Activated effector memory CD4-positive, alpha-beta T cell treated with Interleukin-2 at 50 U/mL for 16 hours (primary cell): ENCODE data around the gene CEACAM20.
"Not testable (repeated sequence)": the region's sequence is repeated elsewhere in the genome, so short reads cannot be mapped to it uniquely, and the experiment has no call there.

Source experiments
- DNase-seq: peaks from one replicate; pipeline ENCODE4 v3.0.0-alpha.2; 2020

CEACAM20 gene

DNA sequence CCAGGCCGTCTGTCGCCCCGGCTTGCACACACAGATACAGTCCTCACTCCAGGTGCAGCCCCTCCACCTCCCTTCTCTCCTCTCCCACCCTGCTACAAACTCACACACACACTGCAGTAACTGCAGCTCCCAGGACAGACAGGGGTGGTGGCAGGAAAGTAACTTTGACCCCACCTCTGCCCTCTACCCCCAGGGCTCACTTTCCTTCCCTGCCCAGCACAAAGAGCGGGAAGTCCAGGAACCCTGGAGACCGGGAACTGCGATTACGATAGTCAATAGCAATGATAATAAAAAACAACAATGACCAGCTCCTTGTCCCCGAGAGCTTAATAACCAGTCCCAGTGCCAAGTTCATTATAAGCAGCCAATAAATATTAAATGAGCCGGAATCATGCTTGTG, at the start of gene CEACAM20:
Gene CEACAM20 (minus strand): TSS at position 140 of the 400 bp plus-strand sequence. CDS start 166 bp downstream, outside the sequence.
- DNase-seq, result no peak

DNA sequence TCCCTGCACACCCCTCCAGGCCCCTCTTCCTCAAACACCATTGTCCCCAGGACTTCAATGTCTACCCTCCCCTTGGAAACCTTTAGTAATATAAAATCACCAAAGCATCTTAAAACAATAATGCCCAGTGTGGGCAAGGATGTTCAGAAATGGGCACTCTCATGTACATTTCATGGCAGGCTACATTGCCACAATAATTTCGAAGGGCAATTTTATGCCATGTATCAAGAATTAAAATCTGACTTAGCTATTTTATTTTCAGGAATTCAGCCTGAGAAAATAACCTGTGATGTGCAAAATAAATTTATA, 48.0 kb upstream of the CEACAM20 start:
- no peak for DNase-seq

DNA sequence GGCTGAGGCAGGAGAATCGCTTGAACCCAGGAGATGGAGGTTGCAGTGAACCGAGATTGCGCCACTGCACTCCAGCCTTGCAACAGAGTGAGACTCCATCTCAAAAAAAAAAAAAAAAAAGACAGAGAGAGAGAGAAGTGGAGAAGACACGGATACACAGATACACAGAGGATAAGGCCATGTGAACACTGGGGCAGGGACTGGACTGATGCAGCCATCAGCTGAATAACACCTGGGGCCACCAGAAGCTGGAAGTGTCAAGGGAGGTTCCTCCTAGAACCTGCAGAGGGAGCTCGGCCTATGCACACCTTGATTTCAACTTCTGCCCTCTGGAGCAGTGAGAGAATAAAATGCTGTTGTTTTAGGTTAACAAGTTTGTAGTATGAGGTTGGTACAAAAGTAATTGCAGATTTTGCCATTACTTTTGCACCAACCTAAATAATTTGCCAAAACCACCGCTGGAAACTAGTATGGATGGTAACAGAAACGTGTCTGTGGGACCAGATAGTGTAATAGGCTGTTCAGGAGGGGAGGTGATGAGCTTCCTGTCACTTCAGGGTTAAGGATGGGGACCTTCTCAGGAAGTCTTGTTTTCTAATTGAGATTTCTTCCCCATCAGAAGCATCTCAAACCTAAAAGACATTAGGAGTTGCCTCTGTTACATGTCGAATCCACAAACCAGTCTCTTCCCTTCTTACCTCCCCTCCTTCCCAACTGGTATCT, 47.5 kb upstream of the CEACAM20 start:
- DNase-seq, result no peak

DNA sequence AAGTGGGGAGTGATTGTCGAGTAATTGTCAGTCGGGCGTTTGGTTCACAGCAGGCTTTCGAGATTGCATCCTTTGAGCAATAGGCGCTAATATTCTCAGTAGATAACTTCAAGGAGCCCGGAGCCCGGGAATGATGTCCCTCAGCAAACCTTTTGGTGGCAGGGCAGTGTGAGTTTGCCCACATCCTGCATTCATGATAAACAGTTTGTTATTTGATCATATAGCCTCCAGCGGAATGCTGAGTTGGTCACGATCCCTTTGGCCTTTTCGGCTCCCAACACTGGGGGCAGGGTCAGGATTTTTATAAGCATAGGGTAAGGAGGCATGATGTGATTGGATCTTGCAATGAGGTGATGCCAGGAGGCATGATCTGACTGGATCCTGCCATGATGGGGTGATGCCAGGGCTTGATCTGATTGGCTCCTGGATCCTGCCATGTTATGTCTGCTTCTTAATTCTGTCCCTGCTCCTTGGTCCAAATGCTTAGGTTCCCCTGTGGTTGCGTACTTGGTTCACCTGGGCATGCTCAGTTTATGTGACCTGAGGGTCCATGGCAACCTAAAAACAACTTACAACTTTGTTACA, 45.7 kb upstream of the CEACAM20 start:
- DNase-seq, result no peak

DNA sequence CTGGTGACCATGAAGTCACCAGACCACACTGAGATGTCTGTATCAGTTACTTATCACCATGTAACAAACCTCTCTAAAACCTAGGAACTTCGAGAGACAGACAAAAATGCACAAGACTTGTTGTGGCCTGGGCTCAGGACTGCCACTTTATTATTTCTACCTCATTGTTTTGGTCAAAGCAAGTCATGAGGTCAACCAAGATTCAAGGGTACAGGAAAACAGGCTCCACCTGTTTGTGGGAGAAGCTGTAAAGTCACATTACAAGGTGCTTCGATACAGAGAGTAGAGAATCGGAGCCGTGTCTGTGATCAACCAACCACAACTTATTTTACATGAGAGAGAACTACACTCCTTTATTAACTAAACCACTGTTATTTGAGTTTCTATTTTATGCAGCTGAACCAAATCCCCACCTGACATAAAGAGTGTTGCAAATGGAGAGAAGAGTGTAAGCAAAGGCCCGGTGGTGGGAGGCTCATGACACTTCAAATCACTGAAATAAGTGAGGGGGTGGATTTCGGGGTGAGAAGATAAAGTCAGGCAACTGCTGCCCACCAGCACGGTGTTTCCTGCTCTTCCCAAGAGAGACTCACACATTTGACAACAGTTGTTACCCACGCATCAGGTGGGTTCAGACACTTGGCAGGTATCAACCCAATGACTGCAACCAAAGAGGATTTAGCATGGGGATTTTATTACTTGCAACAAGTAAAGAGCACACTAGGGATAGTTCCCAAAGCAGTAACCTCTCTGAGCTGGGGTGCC, 44.9 kb upstream of the CEACAM20 start:
- DNase-seq, result no peak

DNA sequence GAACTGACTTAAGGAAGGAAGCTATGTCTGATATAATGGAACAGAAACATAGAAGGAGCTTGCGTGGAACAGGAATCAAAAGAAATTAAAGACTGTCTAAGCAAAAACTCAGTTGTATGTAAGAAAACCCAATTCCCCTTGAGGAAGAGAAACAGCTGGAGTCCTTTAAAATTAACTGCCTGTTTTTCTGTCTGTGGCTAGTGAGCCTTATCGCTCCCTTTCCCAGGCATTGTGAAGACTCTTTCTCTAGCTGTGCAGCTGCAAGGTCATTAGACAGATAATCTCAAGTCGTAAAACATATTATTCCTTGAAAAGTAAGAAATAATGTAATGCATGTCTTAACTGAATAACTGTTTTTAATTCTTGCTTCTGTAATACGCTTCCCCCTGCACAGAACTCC, 44.2 kb upstream of the CEACAM20 start:
- DNase-seq, result no peak

DNA sequence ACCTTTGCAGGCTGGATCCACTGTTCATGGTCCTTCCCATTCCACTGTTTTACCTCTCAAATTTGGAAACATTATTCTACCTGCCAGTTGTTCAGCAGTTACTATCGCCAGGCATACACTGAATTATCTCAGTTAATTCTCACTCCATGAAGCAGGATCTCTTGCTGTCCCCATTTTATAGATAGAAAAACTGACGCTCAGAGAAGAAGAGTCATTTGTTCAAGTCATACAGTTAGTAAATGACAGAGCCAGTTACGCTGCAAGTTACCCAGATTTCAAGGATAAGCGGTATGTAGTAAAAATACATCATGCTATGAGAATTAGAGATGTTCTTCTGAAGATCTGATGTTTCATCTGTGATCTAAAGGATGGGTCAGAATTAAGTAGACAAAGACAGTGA, 43.7 kb upstream of the CEACAM20 start:
- DNase-seq, result no peak

DNA sequence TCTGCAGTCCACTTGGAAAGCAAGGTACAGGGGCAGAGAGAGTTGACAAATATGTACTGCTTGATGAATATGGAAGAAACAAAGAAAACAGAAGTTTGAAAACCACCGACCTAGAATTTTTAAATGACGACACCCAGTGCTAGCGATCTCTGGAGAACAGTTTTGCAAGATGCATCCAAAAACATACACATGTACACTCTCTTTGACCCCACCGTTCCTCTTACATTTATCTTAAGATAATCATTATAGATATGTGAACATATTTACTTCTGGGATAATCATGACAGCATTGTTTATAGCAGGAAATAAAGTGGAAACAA, 43.1 kb upstream of the CEACAM20 start:
- no peak for DNase-seq

DNA sequence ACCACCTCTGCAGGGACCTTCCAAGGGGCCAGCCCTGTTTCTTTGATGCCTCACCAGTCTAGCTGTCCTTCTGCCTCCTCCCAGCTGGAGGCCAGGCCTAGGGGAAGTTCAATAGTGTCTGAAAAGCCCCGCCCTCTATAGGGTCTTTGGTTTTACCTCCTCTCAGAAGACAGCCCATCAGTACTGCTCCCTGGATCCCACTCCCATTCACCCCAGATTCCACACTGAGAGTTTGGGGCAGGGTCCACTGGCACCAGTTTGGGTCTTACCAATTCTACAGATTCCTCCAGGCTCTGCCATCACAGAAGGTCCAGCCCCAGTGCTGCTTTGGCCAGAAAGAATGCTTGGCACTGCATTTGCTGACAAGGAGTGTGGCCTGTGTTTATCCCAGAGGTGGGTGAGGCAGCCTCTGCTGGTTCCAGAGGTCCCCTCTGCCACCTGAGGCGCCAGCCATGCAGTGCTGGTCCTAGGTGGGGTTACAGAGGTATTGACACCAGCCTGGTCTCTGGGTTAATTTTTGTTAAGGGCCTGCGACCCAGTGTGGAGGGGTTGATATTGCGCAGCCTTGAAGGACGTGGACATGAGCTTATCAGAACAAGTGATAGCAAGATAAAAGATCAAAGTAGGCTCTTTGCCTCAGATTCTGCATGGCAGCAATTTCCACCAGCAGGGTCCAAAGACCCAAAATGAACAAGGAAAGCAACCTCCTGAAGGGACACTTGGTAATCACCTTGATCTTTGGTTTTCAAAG, 42.5 kb upstream of the CEACAM20 start:
- DNase-seq, result no peak

DNA sequence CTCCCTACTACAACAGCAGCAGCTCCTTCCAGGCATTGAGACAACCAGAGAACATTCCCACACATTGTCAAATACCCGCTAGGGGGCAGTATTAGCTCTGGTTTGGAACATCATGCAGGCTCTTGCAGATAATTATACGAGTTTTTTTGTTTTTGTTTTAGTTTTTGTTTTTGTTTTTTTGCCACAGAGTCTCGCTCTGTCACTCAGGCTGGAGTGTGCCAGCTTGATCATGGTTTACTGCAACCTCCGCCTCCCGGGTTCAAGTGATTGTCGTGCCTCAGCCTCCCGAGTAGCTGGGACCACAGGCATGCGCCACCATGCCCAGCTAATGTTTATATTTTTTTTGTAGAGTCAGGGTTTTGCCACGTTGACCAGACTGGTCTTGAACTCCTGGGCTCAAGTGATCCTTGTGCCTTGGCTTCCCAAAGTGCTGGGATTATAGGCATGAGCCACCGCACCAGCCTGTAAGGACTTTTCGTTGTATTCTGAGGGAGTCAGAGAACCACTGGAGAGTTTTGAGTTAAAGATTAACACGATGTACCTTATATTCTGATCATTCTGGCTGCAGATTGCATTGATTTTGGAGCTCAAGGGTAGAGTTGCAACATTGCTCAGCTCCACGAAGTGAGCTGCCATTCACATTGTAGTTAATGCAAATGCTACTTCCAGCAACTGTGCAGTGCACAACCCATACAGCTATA, 41.7 kb upstream of the CEACAM20 start:
- no peak for DNase-seq

DNA sequence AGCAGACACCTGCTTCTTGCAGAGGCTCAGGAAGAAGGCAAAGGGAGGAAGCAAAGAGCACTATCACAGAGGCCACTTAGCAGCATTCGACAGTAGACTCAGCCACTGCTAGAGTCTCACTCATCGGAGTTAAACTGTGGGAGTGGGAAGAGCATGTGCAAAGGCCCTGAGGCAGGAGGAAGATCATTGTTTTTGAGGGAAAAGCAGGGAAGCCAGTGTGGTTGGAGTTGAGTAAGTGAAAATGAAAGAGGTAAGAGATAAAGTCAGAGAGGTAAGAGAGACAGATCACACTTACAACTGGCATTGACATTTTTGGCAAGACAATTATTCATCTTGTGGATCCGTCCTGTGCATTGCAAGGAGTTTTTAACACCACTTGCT, 41.1 kb upstream of the CEACAM20 start:
- no peak for DNase-seq

DNA sequence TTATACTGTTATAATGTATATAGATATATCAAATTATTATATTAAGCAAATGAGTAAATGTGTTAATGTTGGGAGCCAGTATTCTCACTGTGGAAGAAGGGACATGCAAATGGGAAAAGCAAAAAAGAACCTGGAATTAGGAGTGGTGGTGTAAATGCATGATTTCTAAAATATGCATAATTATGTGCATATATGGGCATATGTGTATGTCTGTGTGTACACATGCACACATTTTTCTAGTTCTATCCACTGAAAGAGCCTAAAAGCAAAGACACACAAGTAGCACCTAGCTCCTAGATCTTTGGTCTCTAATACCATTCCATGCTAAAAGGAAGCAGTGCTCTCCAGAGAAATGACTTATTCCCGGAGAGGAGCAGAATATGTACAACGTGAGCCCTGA, 38.3 kb upstream of the CEACAM20 start:
- DNase-seq, result no peak

DNA sequence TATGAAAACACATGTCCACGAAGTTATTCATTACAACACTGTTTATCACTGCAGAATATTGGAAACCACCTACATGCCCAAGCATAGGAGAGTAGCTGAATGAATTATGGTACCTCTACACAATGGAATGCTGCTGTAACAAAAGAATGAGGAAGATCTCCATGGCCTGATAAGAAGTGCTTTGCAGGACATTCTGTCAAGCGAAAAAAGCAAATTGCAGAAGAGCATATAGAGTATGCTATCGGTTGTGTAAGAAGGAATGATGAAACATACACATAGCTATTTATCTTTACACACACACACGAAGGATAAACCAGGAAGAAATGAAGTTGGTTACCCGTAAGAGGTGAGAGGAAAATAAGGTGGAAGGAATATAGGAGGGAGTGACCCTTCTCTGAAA, 37.5 kb upstream of the CEACAM20 start:
- DNase-seq, result no peak

DNA sequence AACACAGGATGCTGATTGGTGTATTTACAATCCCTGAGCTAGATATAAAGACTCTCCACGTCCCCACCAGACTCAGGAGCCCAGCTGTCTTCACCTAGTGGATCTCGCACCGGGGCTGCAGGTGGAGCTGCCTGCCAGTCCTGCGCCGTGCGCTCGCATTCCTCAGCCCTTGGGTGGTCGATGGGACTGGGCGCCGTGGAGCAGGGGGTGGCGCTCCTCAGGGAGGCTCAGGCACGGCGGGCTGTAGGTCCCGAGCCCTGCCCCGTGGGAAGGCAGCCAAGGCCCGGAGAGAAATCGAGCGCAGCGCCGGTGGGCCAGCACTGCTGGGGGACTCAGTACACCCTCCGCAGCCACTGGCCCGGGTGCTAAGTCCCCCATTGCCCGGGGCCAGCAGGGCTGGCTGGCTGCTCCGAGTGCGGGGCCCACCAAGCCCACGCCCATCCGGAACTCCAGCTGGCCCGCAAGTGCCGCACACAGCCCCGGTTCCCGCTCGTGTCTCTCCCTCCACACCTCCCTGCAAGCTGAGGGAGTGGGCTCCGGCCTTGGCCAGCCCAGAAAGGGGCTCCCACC, 33.7 kb upstream of the CEACAM20 start:
- not testable (repeated sequence) for DNase-seq

DNA sequence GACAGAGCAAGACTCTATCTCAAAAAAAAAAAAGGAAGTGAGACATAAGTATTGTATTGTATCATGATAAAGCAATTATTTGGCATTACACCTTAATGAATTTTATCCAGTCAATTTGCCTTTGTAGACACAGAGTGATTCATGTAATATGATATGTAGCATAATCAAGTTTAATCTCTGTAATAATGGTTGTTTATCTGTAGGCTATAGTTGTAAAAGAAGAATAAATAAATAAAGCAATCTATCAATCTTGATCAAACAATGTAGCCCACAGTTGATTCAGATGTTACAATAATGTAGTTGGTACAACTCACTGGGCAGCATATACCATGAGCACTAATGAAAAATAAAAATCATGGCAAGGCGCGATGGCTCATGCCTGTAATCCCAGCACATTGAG, 28.5 kb upstream of the CEACAM20 start:
- no peak for DNase-seq

DNA sequence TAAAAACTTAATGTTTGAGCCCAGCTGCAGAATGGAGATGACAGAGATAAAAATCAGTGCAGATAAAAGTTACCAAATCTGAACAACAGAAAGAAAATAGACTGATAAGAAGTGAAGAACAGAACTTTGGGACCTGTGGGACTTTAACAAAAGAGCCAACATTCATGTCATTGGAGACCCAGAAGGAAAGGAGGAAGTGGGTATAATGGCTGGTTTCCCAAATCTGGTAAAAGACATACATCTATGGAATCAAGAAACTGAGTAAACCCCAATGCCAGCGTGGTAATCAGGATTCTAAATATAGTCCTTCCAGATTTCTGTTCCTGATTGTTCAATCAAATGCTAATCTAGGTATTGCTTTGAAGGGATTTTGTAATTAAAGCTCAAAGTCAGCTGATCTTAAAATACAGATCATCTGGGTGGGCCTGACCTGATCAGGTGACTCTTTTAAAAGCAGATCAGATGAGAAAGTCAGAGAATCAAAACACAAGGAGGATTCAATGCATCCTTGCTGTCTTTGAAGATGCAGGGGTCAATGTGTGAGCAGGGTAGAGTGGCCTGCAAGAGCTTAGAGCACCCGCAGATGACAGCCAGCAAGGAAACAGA, 25.3 kb upstream of the CEACAM20 start:
- DNase-seq, result no peak

DNA sequence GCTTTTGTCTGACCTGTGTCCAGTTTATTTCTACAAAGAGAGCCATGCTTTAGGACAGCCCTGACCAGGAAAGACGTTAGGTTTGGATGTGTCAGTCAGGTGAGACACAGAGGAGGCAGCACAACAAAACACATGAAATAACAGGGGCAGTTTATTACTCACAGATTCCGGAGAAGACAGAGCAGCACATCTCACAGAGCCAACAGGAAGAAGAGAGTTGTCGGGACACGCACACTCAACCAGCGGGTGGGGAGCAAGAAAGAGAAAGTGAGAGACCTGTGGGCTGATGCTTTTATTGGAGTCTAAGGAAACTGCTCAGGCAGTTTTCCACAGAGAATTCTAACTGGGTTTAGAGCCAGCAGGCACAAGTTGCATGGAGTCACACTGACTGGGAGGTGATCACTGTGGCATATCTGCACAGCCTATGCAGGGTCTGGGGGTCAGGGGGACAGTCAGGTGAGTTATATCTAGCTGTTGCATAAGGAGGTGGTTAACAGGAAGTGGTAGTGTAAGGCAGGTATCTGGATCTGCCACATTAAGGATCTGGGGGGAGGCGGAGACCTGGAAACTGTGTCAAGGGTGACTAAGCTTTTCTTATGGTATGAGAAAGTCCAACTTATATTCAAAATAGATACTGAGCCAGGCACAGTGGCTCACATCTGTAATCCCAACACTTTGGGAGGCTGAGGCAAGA, 24.1 kb upstream of the CEACAM20 start:
- DNase-seq, result no peak

DNA sequence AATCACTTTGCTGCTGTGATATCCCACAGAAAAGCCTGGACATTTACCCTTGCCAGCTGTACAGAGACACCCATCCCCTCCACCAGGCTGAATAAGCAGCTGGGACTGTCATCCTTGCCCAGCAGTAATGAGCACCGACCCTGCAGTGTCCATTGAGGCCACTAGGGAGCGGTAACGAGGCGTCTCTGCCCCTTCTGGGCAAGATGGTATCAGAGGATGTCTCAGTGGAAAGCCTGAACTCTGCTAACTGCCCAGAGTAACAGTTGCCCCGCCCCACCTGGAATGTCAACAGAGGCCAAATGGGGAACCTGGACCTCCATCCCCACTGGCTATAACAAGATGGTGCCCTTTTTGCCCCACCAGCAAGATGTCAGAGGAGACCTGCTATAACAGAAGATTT, 22.8 kb upstream of the CEACAM20 start:
- no peak for DNase-seq

DNA sequence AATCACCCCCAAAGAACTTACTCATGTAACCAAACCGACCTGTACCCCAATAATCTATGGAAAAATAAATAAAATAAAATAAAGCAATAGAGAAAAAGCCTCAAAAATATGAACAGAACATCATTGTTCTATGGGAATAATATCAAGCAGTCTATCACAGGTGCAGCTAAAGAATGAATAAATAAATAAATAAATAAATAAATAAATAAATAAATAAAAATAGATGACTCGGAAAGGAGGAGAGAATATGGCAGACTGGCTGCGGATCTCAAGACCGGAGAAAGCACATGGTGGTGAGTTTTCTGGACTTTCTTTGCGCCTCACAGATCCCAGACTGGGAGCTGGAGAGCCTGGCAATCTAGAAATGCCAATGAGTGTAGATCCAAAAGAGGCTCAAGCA, 22.4 kb upstream of the CEACAM20 start:
- no peak for DNase-seq

DNA sequence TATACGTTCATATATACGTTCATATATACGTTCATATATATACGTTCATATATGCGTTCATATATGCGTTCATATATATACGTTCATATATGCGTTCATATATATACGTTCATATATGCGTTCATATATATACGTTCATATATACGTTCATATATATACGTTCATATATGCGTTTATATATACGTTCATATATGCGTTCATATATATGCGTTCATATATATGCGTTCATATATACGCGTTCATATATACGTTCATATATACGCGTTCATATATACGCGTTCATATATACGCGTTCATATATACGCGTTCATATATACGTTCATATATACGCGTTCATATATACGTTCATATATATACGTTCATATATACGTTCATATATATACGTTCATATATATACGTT, 21.5 kb upstream of the CEACAM20 start:
- DNase-seq, result not testable (repeated sequence)

DNA sequence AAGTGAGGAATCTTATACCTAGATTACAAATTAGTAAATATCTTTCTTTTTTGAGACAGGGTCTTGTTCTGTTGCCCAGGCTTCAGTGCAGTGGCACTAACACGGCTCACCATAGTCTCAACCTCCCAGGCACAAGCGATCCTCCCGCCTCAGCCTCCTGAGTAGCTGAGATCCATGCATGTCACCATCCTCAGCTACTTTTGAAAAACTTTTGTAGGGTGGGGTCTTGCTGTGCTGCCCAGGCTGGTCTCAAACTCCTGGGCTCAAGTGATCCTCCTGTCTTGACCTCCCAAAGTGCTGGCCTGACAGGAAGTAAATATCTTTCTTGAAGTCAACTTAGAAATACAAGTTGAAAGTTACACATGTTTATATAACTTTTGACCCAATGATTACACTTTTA, 20.0 kb upstream of the CEACAM20 start:
- no peak for DNase-seq

DNA sequence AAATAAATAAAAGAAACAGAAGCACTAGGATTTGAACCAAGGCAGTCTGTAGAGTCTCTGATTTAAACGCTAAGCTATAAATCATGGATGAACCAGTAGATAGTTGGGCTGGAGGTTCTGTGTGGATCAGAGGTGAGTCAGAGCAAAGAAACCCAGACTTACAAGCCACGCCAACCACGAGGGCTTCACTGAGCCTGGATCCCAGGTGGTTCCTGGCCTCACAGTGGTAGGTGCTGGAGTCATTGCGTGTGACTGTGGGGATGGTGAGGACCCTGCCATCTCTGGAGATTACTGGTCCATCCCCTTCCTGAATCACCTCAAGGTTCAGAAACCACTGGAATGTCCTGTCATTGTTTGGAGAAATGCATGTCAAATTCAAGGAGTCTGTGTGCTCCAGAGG, 19.3 kb upstream of the CEACAM20 start:
- DNase-seq, result no peak
